ENCODE results near the gene HPX.

- TF ChIP-seq, protein P1, sequence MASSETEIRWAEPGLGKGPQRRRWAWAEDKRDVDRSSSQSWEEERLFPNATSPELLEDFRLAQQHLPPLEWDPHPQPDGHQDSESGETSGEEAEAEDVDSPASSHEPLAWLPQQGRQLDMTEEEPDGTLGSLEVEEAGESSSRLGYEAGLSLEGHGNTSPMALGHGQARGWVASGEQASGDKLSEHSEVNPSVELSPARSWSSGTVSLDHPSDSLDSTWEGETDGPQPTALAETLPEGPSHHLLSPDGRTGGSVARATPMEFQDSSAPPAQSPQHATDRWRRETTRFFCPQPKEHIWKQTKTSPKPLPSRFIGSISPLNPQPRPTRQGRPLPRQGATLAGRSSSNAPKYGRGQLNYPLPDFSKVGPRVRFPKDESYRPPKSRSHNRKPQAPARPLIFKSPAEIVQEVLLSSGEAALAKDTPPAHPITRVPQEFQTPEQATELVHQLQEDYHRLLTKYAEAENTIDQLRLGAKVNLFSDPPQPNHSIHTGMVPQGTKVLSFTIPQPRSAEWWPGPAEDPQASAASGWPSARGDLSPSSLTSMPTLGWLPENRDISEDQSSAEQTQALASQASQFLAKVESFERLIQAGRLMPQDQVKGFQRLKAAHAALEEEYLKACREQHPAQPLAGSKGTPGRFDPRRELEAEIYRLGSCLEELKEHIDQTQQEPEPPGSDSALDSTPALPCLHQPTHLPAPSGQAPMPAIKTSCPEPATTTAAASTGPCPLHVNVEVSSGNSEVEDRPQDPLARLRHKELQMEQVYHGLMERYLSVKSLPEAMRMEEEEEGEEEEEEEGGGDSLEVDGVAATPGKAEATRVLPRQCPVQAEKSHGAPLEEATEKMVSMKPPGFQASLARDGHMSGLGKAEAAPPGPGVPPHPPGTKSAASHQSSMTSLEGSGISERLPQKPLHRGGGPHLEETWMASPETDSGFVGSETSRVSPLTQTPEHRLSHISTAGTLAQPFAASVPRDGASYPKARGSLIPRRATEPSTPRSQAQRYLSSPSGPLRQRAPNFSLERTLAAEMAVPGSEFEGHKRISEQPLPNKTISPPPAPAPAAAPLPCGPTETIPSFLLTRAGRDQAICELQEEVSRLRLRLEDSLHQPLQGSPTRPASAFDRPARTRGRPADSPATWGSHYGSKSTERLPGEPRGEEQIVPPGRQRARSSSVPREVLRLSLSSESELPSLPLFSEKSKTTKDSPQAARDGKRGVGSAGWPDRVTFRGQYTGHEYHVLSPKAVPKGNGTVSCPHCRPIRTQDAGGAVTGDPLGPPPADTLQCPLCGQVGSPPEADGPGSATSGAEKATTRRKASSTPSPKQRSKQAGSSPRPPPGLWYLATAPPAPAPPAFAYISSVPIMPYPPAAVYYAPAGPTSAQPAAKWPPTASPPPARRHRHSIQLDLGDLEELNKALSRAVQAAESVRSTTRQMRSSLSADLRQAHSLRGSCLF (CRISPR knock-in tag; IDR thresholded peaks at IDR 0.05; ENCODE audit: borderline replicate concordance), result no peak
- TF ChIP-seq ZFP62 (CRISPR knock-in tag; IDR thresholded peaks at IDR 0.05), result no peak
- no peak for TF ChIP-seq ZNF883 (CRISPR knock-in tag; IDR thresholded peaks at IDR 0.05; ENCODE audit: not compliant biosample characterization)
- TF ChIP-seq ZNF563 (CRISPR knock-in tag; IDR thresholded peaks at IDR 0.05), result no peak
- TF ChIP-seq EZH2 (conservative IDR thresholded peaks at IDR 0.05; ENCODE audit: low read depth, low read length), result no peak
- no peak for TF ChIP-seq NFIB (CRISPR knock-in tag; IDR thresholded peaks at IDR 0.05; ENCODE audit: borderline replicate concordance)
- TF ChIP-seq ZNF597 (CRISPR knock-in tag; IDR thresholded peaks at IDR 0.05), result no peak
- no peak for TF ChIP-seq ZZZ3 (CRISPR knock-in tag; IDR thresholded peaks at IDR 0.05; ENCODE audit: borderline replicate concordance)
- TF ChIP-seq YY1 (IDR thresholded peaks at IDR 0.05; ENCODE audit: insufficient read depth, insufficient replicate concordance, low read depth, low read length), result no peak
Observed at GRCh38 chr11:6457581-6458320, 17.0 kb upstream of the HPX start.

All from HepG2 (cell line).